HepG2 (cell line): ENCODE measurements around the gene STEAP3. TPM values are rescaled to one million over a fixed set of nuclear protein-coding genes. Genes with fewer than 3 reads are reported as not detected.

Source experiments
- CCDC6 ChIP-seq: sonication (generic); formaldehyde crosslinking; IDR thresholded peaks from 2 replicates; pipeline ENCODE4 v1.8.1; 2022; ENCODE audit warnings: mild to moderate bottlenecking, missing genetic modification reagents, moderate library complexity
- CEBPG ChIP-seq: IDR thresholded peaks from 2 replicates; pipeline ENCODE4 v1.6.1; 2016
- KMT2B ChIP-seq: IDR thresholded peaks from 2 replicates; pipeline ENCODE4 v1.6.1; 2016; ENCODE audit warnings: missing genetic modification reagents, missing compliant biosample characterization
- MTA1 ChIP-seq: sonication (generic); formaldehyde crosslinking; IDR thresholded peaks from 2 replicates; pipeline ENCODE4 v1.4.0; 2020; ENCODE audit warnings: missing genetic modification reagents, mild to moderate bottlenecking, borderline replicate concordance
- MXD4 ChIP-seq: IDR thresholded peaks from 2 replicates; pipeline ENCODE4 v1.6.1; 2016; ENCODE audit warnings: mild to moderate bottlenecking, missing biosample characterization, missing genetic modification reagents
- NKX3-1 ChIP-seq: sonication (generic); formaldehyde crosslinking; IDR thresholded peaks from 2 replicates; pipeline ENCODE4 v1.5.0; 2020; ENCODE audit warnings: missing genetic modification reagents
- NR2C2 ChIP-seq: sonication (generic); formaldehyde crosslinking; IDR thresholded peaks from 2 replicates; pipeline ENCODE4 v1.4.0; 2020; ENCODE audit warnings: missing genetic modification reagents, mild to moderate bottlenecking, moderate library complexity, borderline replicate concordance
- RCOR2 ChIP-seq: IDR thresholded peaks from 2 replicates; pipeline ENCODE4 v1.6.1; 2016; ENCODE audit warnings: missing biosample characterization, missing genetic modification reagents
- SETDB1 ChIP-seq: sonication (generic); formaldehyde crosslinking; IDR thresholded peaks from 2 replicates; pipeline ENCODE4 v1.5.1; 2020; ENCODE audit warnings: missing genetic modification reagents, mild to moderate bottlenecking, borderline replicate concordance
- STAT5B ChIP-seq: sonication (generic); formaldehyde crosslinking; IDR thresholded peaks from 2 replicates; pipeline ENCODE4 v1.4.0; 2020; ENCODE audit warnings: missing genetic modification reagents
- TAF15 ChIP-seq: fragments of 200-400 bp; formaldehyde crosslinking; IDR thresholded peaks from one replicate; pipeline ENCODE4 v1.6.1; 2018; ENCODE audit warnings: mild to moderate bottlenecking, low read depth, low read length; ENCODE audit not compliant: poor library complexity, severe bottlenecking
- WIZ ChIP-seq: sonication (generic); formaldehyde crosslinking; IDR thresholded peaks from 2 replicates; pipeline ENCODE4 v1.5.1; 2020; ENCODE audit warnings: mild to moderate bottlenecking, missing genetic modification reagents
- ZNF724P ChIP-seq: sonication (generic); formaldehyde crosslinking; IDR thresholded peaks from 2 replicates; pipeline ENCODE4 v1.8.0; 2022; ENCODE audit warnings: missing genetic modification reagents, borderline replicate concordance
- ZNF800 ChIP-seq: sonication (generic); formaldehyde crosslinking; IDR thresholded peaks from 2 replicates; pipeline ENCODE4 v1.4.0; 2020; ENCODE audit warnings: missing genetic modification reagents
- ZSCAN22 ChIP-seq: sonication (generic); formaldehyde crosslinking; IDR thresholded peaks from 2 replicates; pipeline ENCODE4 v1.4.0; 2020; ENCODE audit warnings: mild to moderate bottlenecking, missing genetic modification reagents
- polyA plus RNA-seq, 8 experiments: library from polyadenylated mRNA; depleted of rRNA in 3 of 8; stranded (reverse) in 7 of 8; unstranded in 1 of 8; fragments of >200 nt; fragmentation: Illumina TruSeq in 4 of 8; extraction: Trizol in 4 of 8; gene quantifications; 2 replicates each; pipeline versions ENCODE4 v1.2.1 to v1.2.3, GENCODE V29; 2011 to 2016; ENCODE audit warnings: low read depth in 4 of 8, missing spikeins in 1 of 8, mixed read lengths in 1 of 8; ENCODE audit not compliant: insufficient read depth in 1 of 8
- total RNA-seq, 5 experiments: library from RNA; depleted of rRNA; stranded (reverse); fragments of >200 nt; fragmentation: Illumina TruSeq; extraction: Trizol; gene quantifications; 2 replicates each; pipeline ENCODE4 v1.2.3, GENCODE V29; 2016; ENCODE audit warnings: low read depth in 1 of 5
- TF ChIP-seq, protein P1 (sequence below): sonication (generic); formaldehyde crosslinking; IDR thresholded peaks from 2 replicates; pipeline ENCODE4 v1.8.1; 2022; ENCODE audit warnings: low read depth, mild to moderate bottlenecking, missing genetic modification reagents
- TF ChIP-seq, protein P2 (sequence below): sonication (generic); formaldehyde crosslinking; IDR thresholded peaks from 2 replicates; pipeline ENCODE4 v1.4.0; 2020; ENCODE audit warnings: missing genetic modification reagents, borderline replicate concordance

Gene STEAP3
- total and polyA plus RNA-seq, 2 of the 13 experiments (the other 11 are each of a cell fraction or from before 2014, with no cell fraction given), result 7.3 to 21.1 TPM

- TF ChIP-seq MXD4, result peak; percentile 94
- TF ChIP-seq, protein P1, sequence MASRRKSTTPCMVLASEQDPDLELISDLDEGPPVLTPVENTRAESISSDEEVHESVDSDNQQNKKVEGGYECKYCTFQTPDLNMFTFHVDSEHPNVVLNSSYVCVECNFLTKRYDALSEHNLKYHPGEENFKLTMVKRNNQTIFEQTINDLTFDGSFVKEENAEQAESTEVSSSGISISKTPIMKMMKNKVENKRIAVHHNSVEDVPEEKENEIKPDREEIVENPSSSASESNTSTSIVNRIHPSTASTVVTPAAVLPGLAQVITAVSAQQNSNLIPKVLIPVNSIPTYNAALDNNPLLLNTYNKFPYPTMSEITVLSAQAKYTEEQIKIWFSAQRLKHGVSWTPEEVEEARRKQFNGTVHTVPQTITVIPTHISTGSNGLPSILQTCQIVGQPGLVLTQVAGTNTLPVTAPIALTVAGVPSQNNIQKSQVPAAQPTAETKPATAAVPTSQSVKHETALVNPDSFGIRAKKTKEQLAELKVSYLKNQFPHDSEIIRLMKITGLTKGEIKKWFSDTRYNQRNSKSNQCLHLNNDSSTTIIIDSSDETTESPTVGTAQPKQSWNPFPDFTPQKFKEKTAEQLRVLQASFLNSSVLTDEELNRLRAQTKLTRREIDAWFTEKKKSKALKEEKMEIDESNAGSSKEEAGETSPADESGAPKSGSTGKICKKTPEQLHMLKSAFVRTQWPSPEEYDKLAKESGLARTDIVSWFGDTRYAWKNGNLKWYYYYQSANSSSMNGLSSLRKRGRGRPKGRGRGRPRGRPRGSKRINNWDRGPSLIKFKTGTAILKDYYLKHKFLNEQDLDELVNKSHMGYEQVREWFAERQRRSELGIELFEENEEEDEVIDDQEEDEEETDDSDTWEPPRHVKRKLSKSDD (CRISPR knock-in tag), result 0 out of 2 replicates have a peak, but pooled peaks have one; percentile 58
- TF ChIP-seq ZSCAN22, result peak; percentile 24; the same call in 1 of the 2 replicates
- TF ChIP-seq MTA1 (CRISPR knock-in tag), result peak; percentile 75; the same call in 1 of the 2 replicates
- 0 out of 2 replicates have a peak, but pooled peaks have one; percentile 47 for TF ChIP-seq STAT5B (CRISPR knock-in tag)
- no peak; the same call in 1 of the 2 replicates for TF ChIP-seq ZNF800
- peak; percentile 75 for TF ChIP-seq ZNF724P (CRISPR knock-in tag)
- no peak; the same call in 1 of the 2 replicates for TF ChIP-seq CCDC6 (CRISPR knock-in tag)
- TF ChIP-seq, protein P2, sequence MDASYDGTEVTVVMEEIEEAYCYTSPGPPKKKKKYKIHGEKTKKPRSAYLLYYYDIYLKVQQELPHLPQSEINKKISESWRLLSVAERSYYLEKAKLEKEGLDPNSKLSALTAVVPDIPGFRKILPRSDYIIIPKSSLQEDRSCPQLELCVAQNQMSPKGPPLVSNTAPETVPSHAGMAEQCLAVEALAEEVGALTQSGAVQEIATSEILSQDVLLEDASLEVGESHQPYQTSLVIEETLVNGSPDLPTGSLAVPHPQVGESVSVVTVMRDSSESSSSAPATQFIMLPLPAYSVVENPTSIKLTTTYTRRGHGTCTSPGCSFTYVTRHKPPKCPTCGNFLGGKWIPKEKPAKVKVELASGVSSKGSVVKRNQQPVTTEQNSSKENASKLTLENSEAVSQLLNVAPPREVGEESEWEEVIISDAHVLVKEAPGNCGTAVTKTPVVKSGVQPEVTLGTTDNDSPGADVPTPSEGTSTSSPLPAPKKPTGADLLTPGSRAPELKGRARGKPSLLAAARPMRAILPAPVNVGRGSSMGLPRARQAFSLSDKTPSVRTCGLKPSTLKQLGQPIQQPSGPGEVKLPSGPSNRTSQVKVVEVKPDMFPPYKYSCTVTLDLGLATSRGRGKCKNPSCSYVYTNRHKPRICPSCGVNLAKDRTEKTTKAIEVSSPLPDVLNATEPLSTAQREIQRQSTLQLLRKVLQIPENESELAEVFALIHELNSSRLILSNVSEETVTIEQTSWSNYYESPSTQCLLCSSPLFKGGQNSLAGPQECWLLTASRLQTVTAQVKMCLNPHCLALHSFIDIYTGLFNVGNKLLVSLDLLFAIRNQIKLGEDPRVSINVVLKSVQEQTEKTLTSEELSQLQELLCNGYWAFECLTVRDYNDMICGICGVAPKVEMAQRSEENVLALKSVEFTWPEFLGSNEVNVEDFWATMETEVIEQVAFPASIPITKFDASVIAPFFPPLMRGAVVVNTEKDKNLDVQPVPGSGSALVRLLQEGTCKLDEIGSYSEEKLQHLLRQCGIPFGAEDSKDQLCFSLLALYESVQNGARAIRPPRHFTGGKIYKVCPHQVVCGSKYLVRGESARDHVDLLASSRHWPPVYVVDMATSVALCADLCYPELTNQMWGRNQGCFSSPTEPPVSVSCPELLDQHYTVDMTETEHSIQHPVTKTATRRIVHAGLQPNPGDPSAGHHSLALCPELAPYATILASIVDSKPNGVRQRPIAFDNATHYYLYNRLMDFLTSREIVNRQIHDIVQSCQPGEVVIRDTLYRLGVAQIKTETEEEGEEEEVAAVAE, result no peak
- 0 out of 2 replicates have a peak, but pooled peaks have one; percentile 14 for TF ChIP-seq NKX3-1
- TF ChIP-seq WIZ (CRISPR knock-in tag), result no peak
- no peak for TF ChIP-seq TAF15
- TF ChIP-seq SETDB1 (CRISPR knock-in tag), result no peak
- no peak for TF ChIP-seq KMT2B (CRISPR knock-in tag)
- no peak for TF ChIP-seq CEBPG (CRISPR knock-in tag)
- TF ChIP-seq NR2C2, result peak; percentile 38; the same call in 1 of the 2 replicates
- no peak for TF ChIP-seq RCOR2 (CRISPR knock-in tag)
Measured at GRCh38 chr2:119223521-119224390, at the start of gene STEAP3 (continued).
